ENCODE measurements around the gene ATG16L2.

GRCh38 chr11:72856065-72856464 is 41.9 kb downstream of the ATG16L2 start:
- TF ChIP-seq POLR2AphosphoS5 (IDR thresholded peaks at IDR 0.05; ENCODE audit: insufficient read depth, low read depth, low read length) (no peak), JUN (IDR thresholded peaks at IDR 0.05; ENCODE audit: borderline replicate concordance, insufficient read depth, insufficient read length, low read depth) (no peak), CTCF (IDR thresholded peaks at IDR 0.05; ENCODE audit: extremely low read depth in 1 of 2, insufficient read depth in 1 of 2, low read depth in 1 of 2, low read length in 2 of 2) (no peak), MYC (IDR thresholded peaks at IDR 0.05; ENCODE audit: low read depth, low read length) (no peak), POLR2A (IDR thresholded peaks at IDR 0.05; ENCODE audit: low read depth, low read length) (no peak), GATA2 (IDR thresholded peaks at IDR 0.05; ENCODE audit: insufficient read depth, insufficient read length, low read depth, low read length) (no peak)

All from endothelial cell of umbilical vein (primary cell).